HFFc6 (cell line): ENCODE data around the gene KCNJ10. TPM values are rescaled to one million over a fixed set of nuclear protein-coding genes. Genes with fewer than 3 reads are reported as not detected.

Experiments used
- DNase-seq: peaks from one replicate; pipeline ENCODE4 v3.0.0-alpha.2; 2018
- H3K27ac Mint-ChIP-seq: 2 replicates; pipeline ENCODE4 v1.8.0; 2020; ENCODE audit warnings: mild to moderate bottlenecking, mixed read lengths
- H3K27me3 Mint-ChIP-seq: 2 replicates; pipeline ENCODE4 v1.8.0; 2021; ENCODE audit warnings: mild to moderate bottlenecking, moderate library complexity, mixed read lengths; ENCODE audit not compliant: insufficient read depth
- H3K36me3 Mint-ChIP-seq: 2 replicates; pipeline ENCODE4 v1.8.0; 2021; ENCODE audit warnings: low read depth, mixed read lengths
- H3K4me1 Mint-ChIP-seq: 2 replicates; pipeline ENCODE4 v1.8.0; 2020; ENCODE audit warnings: low read depth, mixed read lengths
- H3K4me3 Mint-ChIP-seq: 2 replicates; pipeline ENCODE4 v1.8.0; 2020; ENCODE audit warnings: mild to moderate bottlenecking, moderate library complexity, mixed read lengths
- H3K9me3 Mint-ChIP-seq: 2 replicates; pipeline ENCODE4 v1.8.0; 2020; ENCODE audit warnings: mild to moderate bottlenecking, mixed read lengths
- total RNA-seq, 6 experiments: library from RNA; stranded (reverse); fragmentation: NEBNext Ultra II Directional; extraction: Animal tissue kit (Norgen Biotek cat#: 25700); gene quantifications; 2 replicates in 1 of 6; 3 replicates in 5 of 6; pipeline ENCODE4 v1.2.3, GENCODE V29; 2021
- TF ChIP-seq, protein P1 (sequence below): fragments of 200-600 bp; sonication (generic); IDR thresholded peaks from 2 replicates; pipeline ENCODE4 v1.5.0; 2021; ENCODE audit warnings: antibody characterized with exemption, mild to moderate bottlenecking

Gene KCNJ10
- total RNA-seq, 6 experiments from 2014 or later: not detected

DNA sequence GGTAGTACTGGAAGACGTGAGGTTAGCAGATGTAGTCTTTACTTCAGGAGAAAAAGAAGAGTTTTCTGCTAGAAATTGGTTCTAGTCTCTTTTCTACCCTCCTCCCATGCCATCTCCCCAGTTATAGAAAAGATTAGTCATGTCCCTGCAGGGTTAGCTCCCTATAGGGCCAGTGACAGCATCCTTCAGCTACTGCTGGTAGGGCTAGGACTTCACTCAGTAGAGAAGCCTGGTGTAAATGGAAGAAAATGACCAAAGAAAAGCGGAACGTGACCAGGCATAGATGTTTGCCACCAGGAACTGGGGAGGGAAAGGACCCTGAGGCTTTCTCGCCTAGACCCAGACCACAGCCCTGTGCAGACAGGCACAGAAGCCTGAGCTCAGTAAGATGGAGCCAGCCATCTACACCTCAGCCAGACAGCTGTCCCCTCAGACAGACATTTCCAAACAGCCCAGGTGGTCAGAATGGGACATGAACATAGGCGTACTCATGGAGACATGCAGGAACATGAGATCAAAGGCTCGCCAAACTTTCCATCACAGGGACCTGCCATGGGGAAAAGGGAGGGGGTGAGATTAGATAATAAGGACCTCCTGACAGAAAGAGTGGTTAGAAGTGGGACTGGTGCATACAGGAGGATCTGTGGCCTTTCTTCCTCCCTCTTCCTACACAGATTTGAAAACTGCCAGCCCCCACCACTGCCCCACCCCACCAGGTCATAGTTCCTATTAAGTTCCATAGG lies 92.4 kb downstream of the KCNJ10 start:
- Mint-ChIP-seq H3K4me3 (no peak overlapping the region), H3K36me3 (no peaks in the 10 kb centered on the region; the same call in 1 of the 2 replicates), H3K9me3 (no peaks in the 10 kb centered on the region), H3K27ac (no peak overlapping the region), H3K4me1 (peaks cover 14% of the 10 kb centered on the region; the same call in 1 of the 2 replicates), H3K27me3 (peaks cover 28% of the 10 kb centered on the region)
- DNase-seq: peak; percentile 10
- TF ChIP-seq, protein P1, sequence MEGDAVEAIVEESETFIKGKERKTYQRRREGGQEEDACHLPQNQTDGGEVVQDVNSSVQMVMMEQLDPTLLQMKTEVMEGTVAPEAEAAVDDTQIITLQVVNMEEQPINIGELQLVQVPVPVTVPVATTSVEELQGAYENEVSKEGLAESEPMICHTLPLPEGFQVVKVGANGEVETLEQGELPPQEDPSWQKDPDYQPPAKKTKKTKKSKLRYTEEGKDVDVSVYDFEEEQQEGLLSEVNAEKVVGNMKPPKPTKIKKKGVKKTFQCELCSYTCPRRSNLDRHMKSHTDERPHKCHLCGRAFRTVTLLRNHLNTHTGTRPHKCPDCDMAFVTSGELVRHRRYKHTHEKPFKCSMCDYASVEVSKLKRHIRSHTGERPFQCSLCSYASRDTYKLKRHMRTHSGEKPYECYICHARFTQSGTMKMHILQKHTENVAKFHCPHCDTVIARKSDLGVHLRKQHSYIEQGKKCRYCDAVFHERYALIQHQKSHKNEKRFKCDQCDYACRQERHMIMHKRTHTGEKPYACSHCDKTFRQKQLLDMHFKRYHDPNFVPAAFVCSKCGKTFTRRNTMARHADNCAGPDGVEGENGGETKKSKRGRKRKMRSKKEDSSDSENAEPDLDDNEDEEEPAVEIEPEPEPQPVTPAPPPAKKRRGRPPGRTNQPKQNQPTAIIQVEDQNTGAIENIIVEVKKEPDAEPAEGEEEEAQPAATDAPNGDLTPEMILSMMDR: no peak

DNA sequence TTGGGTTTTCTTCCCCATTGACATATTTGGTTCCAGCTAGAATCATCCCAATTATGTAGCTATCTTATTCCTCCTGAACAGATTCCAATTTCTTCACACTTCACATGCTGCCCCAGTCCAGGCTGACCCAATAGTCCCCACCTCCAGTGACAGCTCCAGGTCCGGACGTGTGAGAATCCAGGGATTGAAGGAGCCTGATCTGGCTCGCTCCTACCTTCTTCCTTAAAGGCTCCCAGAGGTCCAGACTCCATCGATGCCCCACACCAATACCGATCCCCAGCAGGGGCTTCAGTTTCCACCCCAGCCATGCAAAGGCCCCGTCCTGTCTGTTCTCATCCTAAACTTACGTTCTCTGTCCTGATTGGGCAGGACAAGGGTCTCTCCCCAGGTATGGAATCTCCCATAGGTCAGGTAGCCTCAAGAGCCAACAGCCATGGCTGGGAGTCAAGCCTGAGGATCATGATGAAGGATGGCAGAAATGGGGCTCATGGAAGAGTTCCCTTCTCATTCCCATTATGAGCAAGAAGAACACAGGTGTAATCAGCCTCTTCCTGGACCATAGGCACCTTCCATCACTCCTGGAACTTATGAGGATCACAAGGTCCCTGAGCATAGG lies 95.5 kb downstream of the KCNJ10 start:
- Mint-ChIP-seq H3K27ac (no peak overlapping the region), H3K4me1 (peaks cover 17% of the 10 kb centered on the region; the same call in 1 of the 2 replicates), H3K4me3 (no peak overlapping the region), H3K9me3 (no peaks in the 10 kb centered on the region), H3K36me3 (no peaks in the 10 kb centered on the region), H3K27me3 (peaks cover 32% of the 10 kb centered on the region)
- DNase-seq: no peak
- TF ChIP-seq, protein P1: no peak

DNA sequence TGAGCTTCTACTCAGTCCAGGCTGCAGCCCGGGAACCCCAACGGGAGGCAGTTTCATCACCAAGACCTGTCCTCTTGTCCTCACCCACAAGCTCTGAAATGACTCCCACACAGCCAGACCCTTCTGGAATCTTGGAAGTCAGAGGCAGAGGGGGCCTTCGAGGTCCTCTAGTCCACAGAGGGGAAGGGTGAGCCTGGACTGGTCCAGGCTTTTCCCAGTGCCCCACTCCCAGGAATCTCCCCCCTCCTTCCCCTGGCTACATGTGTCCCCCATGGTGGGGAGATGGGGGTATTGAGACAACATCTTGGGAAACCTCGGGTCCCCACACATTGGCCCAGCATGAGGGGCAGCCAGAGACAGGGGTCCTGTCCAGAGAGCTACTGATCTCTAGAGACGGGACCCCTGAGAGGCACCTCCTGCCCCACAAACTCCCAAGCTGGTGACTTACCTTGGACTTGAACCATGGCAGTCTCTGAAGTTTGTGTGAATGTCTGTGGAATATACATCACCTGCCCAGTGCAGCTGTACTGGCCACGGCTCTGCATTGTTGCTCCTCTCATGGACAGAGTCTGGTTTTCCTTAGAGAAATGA lies 96.5 kb downstream of the KCNJ10 start:
- DNase-seq: no peak
- Mint-ChIP-seq H3K4me1 (peaks cover 21% of the 10 kb centered on the region), H3K4me3 (no peak overlapping the region), H3K9me3 (no peaks in the 10 kb centered on the region), H3K27me3 (peaks cover 29% of the 10 kb centered on the region), H3K36me3 (no peaks in the 10 kb centered on the region), H3K27ac (no peak overlapping the region)
- TF ChIP-seq, protein P1: no peak

DNA sequence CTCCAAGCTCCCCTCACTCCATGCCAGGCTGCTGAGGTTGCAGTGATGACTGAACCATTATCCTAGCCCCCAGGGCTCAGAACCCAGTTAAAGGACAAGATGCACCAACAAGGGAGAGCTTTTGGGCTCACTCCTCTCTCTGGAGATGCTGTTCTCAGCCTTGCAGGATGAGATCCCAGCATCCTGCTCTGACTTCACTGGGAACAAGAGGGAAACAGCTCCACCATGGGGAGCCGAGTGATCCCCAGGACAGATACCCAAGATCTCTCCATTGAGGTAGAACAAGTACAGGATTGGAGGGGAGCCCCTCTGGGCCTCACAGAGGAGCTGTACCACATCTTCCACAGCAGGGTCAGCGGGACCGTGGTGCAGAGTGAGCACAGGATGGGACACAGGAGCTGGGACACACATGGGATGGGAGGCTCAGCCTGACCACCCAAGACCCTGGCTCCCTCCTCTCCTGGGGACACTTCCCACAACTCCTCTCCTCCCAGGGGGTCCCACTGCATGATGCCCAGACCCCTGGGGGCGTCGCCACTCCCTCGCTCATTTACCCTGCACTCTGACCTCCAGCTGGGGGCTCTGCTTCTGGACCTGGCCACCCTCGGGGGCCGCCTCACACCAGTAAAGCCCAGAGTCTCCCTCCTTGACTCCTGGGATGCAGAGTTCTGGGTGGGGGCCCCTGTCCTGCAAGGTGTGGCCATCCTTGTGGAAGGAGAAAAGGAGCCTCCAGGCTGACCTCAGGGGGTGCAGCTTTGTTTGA lies 97.3 kb downstream of the KCNJ10 start:
- Mint-ChIP-seq H3K27me3 (peaks cover 29% of the 10 kb centered on the region), H3K27ac (no peak overlapping the region), H3K4me3 (no peak overlapping the region), H3K9me3 (no peaks in the 10 kb centered on the region), H3K36me3 (no peaks in the 10 kb centered on the region), H3K4me1 (peaks cover 29% of the 10 kb centered on the region)
- no peak for DNase-seq
- TF ChIP-seq, protein P1: no peak

DNA sequence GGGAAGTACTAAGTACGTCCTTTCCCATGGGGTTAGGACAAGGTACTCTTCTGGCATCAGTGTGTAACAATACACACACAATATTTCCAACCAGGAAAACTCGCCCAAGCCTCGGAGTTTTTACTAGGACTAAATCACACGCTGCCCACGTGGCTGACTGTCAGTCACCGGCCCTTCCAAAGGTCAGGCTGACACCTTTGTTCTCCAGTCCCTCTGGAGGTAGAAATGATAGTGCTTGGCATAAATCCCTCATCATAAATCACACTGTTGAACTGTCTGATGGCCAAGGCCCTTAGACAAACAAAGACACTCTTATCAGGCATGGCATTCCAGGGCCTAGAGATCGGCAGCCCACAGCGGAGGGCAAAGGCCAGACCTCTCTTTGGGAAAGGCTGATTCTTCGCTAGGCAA lies 99.0 kb downstream of the KCNJ10 start:
- DNase-seq: no peak
- TF ChIP-seq, protein P1: no peak
- H3K27me3 Mint-ChIP-seq: peaks cover 20% of the 10 kb centered on the region; the same call in 1 of the 2 replicates
- H3K36me3 Mint-ChIP-seq: no peaks in the 10 kb centered on the region
- H3K9me3 Mint-ChIP-seq: no peaks in the 10 kb centered on the region
- no peak overlapping the region for H3K4me3 Mint-ChIP-seq
- H3K27ac Mint-ChIP-seq: no peak overlapping the region
- peaks cover 23% of the 10 kb centered on the region for H3K4me1 Mint-ChIP-seq
